Activated T-helper 1 cell treated with Interleukin-2 at 50 U/mL for 16 hours (primary cell): ENCODE results near the gene LAMC1.

ENCODE experiments used
- DNase-seq: peaks from one replicate; pipeline ENCODE4 v3.0.0-alpha.2; 2020; ENCODE audit warnings: low read depth

Gene LAMC1

GRCh38 chr1:183193963-183194525 lies 170.8 kb downstream of the LAMC1 start:
- DNase-seq: no peak

- DNase-seq: no peak
These were observed 171.4 kb downstream of the LAMC1 start for GRCh38 chr1:183194527-183195141.

DNA sequence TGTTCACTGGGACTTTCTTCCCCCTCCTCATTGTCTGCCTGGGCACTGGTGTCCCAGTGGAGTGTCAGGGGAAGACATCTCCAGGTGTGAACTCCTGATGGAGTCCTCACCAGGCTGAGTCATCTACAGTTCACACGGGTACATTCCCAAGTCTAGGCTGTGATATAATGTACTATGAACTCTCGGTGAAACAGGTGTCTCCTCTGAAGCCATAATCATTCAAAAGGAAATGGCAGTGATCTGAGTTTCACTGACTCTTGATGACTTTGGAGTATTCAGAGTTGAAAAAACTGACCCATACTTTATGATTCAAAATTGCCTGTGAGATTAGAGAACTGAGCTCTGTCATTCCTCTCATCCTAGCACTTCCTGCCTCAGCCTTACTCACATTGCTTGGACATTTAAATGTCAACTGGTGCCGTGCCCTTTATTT lies 171.9 kb downstream of the LAMC1 start:
- no peak for DNase-seq
